ENCODE measurements around the gene DLG1. TPM values are rescaled to one million over a fixed set of nuclear protein-coding genes. Genes with fewer than 3 reads are reported as not detected.

DLG1 gene
- total RNA-seq, 1 donor from 2014 or later = 99.6 TPM

GRCh38 chr3:197320582-197320981 is 22.2 kb upstream of the DLG1 start:
- H3K27me3 Mint-ChIP-seq = no peaks in the 10 kb centered on the region
- no peak overlapping the region for H3K4me3 Mint-ChIP-seq (ENCODE audit: low read depth)
- no peaks in the 10 kb centered on the region for H3K4me1 Mint-ChIP-seq (ENCODE audit: low read depth)
- no peak overlapping the region for H3K27ac Mint-ChIP-seq
- DNase-seq (ENCODE audit: low spot score, unreplicated experiment) = no peak
- H3K9me3 Mint-ChIP-seq (ENCODE audit: low read depth) = peaks cover 4% of the 10 kb centered on the region
- no peak for TF ChIP-seq CTCF (IDR thresholded peaks at IDR 0.05; ENCODE audit: unreplicated experiment)
- no peaks in the 10 kb centered on the region for H3K36me3 Mint-ChIP-seq (ENCODE audit: insufficient read depth)

GRCh38 chr3:197317250-197317963 is 19.0 kb upstream of the DLG1 start:
- Mint-ChIP-seq H3K27me3 (no peaks in the 10 kb centered on the region), H3K4me1 (ENCODE audit: low read depth) (peaks cover 3% of the 10 kb centered on the region), H3K36me3 (ENCODE audit: insufficient read depth) (no peaks in the 10 kb centered on the region), H3K4me3 (ENCODE audit: low read depth) (no peak overlapping the region), H3K27ac (no peak overlapping the region), H3K9me3 (ENCODE audit: low read depth) (peaks cover 6% of the 10 kb centered on the region)
- no peak for TF ChIP-seq CTCF (IDR thresholded peaks at IDR 0.05; ENCODE audit: unreplicated experiment)
- DNase-seq (ENCODE audit: low spot score, unreplicated experiment) = no peak

- TF ChIP-seq CTCF (IDR thresholded peaks at IDR 0.05; ENCODE audit: unreplicated experiment) = no peak
- DNase-seq (ENCODE audit: low spot score, unreplicated experiment) = no peak
- Mint-ChIP-seq H3K4me3 (ENCODE audit: low read depth) (no peak overlapping the region), H3K27me3 (no peaks in the 10 kb centered on the region), H3K27ac (no peak overlapping the region), H3K4me1 (ENCODE audit: low read depth) (peaks cover 11% of the 10 kb centered on the region), H3K36me3 (ENCODE audit: insufficient read depth) (no peaks in the 10 kb centered on the region), H3K9me3 (ENCODE audit: low read depth) (peaks cover 5% of the 10 kb centered on the region)
Measured at GRCh38 chr3:197312431-197312830, 14.0 kb upstream of the DLG1 start.

GRCh38 chr3:197311591-197311990 is 13.2 kb upstream of the DLG1 start:
- Mint-ChIP-seq H3K27ac (no peak overlapping the region), H3K9me3 (ENCODE audit: low read depth) (peaks cover 5% of the 10 kb centered on the region), H3K4me3 (ENCODE audit: low read depth) (no peak overlapping the region), H3K4me1 (ENCODE audit: low read depth) (peaks cover 11% of the 10 kb centered on the region), H3K27me3 (no peaks in the 10 kb centered on the region), H3K36me3 (ENCODE audit: insufficient read depth) (no peaks in the 10 kb centered on the region)
- DNase-seq (ENCODE audit: low spot score, unreplicated experiment) = no peak
- TF ChIP-seq CTCF (IDR thresholded peaks at IDR 0.05; ENCODE audit: unreplicated experiment) = no peak

- no peak for DNase-seq (ENCODE audit: low spot score, unreplicated experiment)
- no peak overlapping the region for H3K27ac Mint-ChIP-seq
- peaks cover 5% of the 10 kb centered on the region for H3K9me3 Mint-ChIP-seq (ENCODE audit: low read depth)
- peaks cover 12% of the 10 kb centered on the region for H3K4me1 Mint-ChIP-seq (ENCODE audit: low read depth)
- no peak overlapping the region for H3K4me3 Mint-ChIP-seq (ENCODE audit: low read depth)
- H3K27me3 Mint-ChIP-seq = no peaks in the 10 kb centered on the region
- H3K36me3 Mint-ChIP-seq (ENCODE audit: insufficient read depth) = no peaks in the 10 kb centered on the region
- TF ChIP-seq CTCF (IDR thresholded peaks at IDR 0.05; ENCODE audit: unreplicated experiment) = no peak
Measured at GRCh38 chr3:197309528-197310361, 11.3 kb upstream of the DLG1 start.
